CD14-positive monocyte (primary cell): ENCODE data around the gene COL4A2. TPM values are rescaled to one million over a fixed set of nuclear protein-coding genes. Genes with fewer than 3 reads are reported as not detected.

Experiments
- DNase-seq, 3 donors: peaks; one replicate each; pipeline ENCODE4 v3.0.0-alpha.2; 2011 to 2022
- H2AFZ ChIP-seq: 2 replicates; pipeline ENCODE4 v1.6.0; 2012; ENCODE audit warnings: mild to moderate bottlenecking, low read depth, low read length, inconsistent platforms; ENCODE audit not compliant: insufficient read depth, poor library complexity, severe bottlenecking
- H3K27ac ChIP-seq, 2 donors: 1 replicate in 1 of 2; 2 replicates in 1 of 2; pipeline ENCODE4 v1.5.1; 2012 to 2013; ENCODE audit warnings: low read length in 2 of 2, control low read depth in 1 of 2, inconsistent platforms in 1 of 2, low read depth in 1 of 2, mild to moderate bottlenecking in 1 of 2
- H3K27me3 ChIP-seq, 2 donors: one replicate each; pipeline versions ENCODE4 v1.6.0 to v1.6.1; 2011 to 2013; ENCODE audit warnings: low read length in 2 of 2; ENCODE audit not compliant: control insufficient read depth in 2 of 2, insufficient read depth in 2 of 2
- H3K36me3 ChIP-seq, 2 donors: replicated peaks in 1 of 2; 1 replicate in 1 of 2; 2 replicates in 1 of 2; pipeline versions ENCODE4 v1.5.1 to v1.6.1; 2012 to 2013; ENCODE audit warnings: low read length in 2 of 2, control low read depth in 1 of 2, inconsistent platforms in 1 of 2, mild to moderate bottlenecking in 1 of 2; ENCODE audit not compliant: insufficient read depth in 2 of 2, control insufficient read depth in 1 of 2
- H3K4me1 ChIP-seq, 2 donors: 1 replicate in 1 of 2; 2 replicates in 1 of 2; pipeline versions ENCODE4 v1.5.1 to v1.6.1; 2012 to 2013; ENCODE audit warnings: low read length in 2 of 2, control low read depth in 1 of 2, inconsistent platforms in 1 of 2, mild to moderate bottlenecking in 1 of 2, moderate library complexity in 1 of 2; ENCODE audit not compliant: insufficient read depth in 2 of 2, control insufficient read depth in 1 of 2
- H3K4me2 ChIP-seq: replicated peaks from 2 replicates; pipeline ENCODE3; 2012; ENCODE audit warnings: low read length, moderate library complexity, mild to moderate bottlenecking; ENCODE audit not compliant: poor library complexity, severe bottlenecking; ENCODE audit errors: extremely low read depth
- H3K4me3 ChIP-seq, 3 experiments: fragments of 200-600 bp in 1 of 3; sonication (generic) in 1 of 3; replicated peaks in 1 of 3; 1 replicate in 2 of 3; 2 replicates in 1 of 3; pipeline ENCODE4 v1.5.1; 2011 to 2013; ENCODE audit warnings: low read length in 3 of 3, mild to moderate bottlenecking in 3 of 3, control low read depth in 2 of 3, low read depth in 2 of 3, inconsistent platforms in 1 of 3, moderate library complexity in 1 of 3
- H3K79me2 ChIP-seq: 2 replicates; pipeline ENCODE4 v1.6.0; 2012; ENCODE audit warnings: mild to moderate bottlenecking, control low read depth, inconsistent platforms, low read length, moderate library complexity; ENCODE audit not compliant: insufficient read depth
- H3K9ac ChIP-seq: 2 replicates; pipeline ENCODE4 v1.6.0; 2017; ENCODE audit warnings: low read length, mild to moderate bottlenecking; ENCODE audit not compliant: insufficient read depth, poor library complexity, severe bottlenecking
- H3K9me3 ChIP-seq, 2 donors: replicated peaks in 1 of 2; 1 replicate in 1 of 2; 2 replicates in 1 of 2; pipeline versions ENCODE4 v1.5.1 to v1.6.1; 2012 to 2013; ENCODE audit warnings: low read length in 2 of 2, control low read depth in 1 of 2; ENCODE audit not compliant: control insufficient read depth in 1 of 2, insufficient read depth in 1 of 2
- H4K20me1 ChIP-seq: 2 replicates; pipeline ENCODE4 v1.6.0; 2012; ENCODE audit warnings: mild to moderate bottlenecking, low read length, control low read depth, moderate library complexity; ENCODE audit not compliant: insufficient read depth
- H3K27ac Mint-ChIP-seq, 7 donors: one replicate each; pipeline ENCODE4 v1.8.0; 2020; ENCODE audit warnings: mild to moderate bottlenecking in 7 of 7, mixed read lengths in 7 of 7, moderate library complexity in 6 of 7, inconsistent platforms in 2 of 7
- H3K27me3 Mint-ChIP-seq, 3 donors: one replicate each; pipeline ENCODE4 v1.8.0; 2021 to 2022; ENCODE audit warnings: low read depth in 3 of 3, mild to moderate bottlenecking in 3 of 3, mixed read lengths in 3 of 3, moderate library complexity in 3 of 3, inconsistent platforms in 1 of 3
- H3K36me3 Mint-ChIP-seq, 2 donors: one replicate each; pipeline ENCODE4 v1.8.0; 2020; ENCODE audit warnings: mixed read lengths in 2 of 2, inconsistent platforms in 1 of 2, mild to moderate bottlenecking in 1 of 2
- H3K4me1 Mint-ChIP-seq: one replicate; pipeline ENCODE4 v1.8.0; 2020; ENCODE audit warnings: mild to moderate bottlenecking, mixed read lengths
- H3K4me3 Mint-ChIP-seq, 2 donors: one replicate each; pipeline ENCODE4 v1.8.0; 2020; ENCODE audit warnings: mild to moderate bottlenecking in 2 of 2, mixed read lengths in 2 of 2, moderate library complexity in 1 of 2
- H3K9me3 Mint-ChIP-seq, 7 donors: one replicate each; pipeline ENCODE4 v1.8.0; 2020 to 2022; ENCODE audit warnings: mixed read lengths in 7 of 7, mild to moderate bottlenecking in 6 of 7, moderate library complexity in 6 of 7, inconsistent platforms in 2 of 7
- WGBS: methylation state at CpG from one replicate; pipeline ENCODE4 v1.1.5; 2013; ENCODE audit warnings: missing lambda C conversion rate; ENCODE audit not compliant: insufficient coverage; 5-methylcytosine and 5-hydroxymethylcytosine counted together
- intact Hi-C, 2 donors: fragments of 100-400 bp; cut with micrococcal nuclease; formaldehyde crosslinking; loops; one replicate each; pipeline versions ENCODE4 v1.15.0 to v1.15.1; 2023
- polyA plus RNA-seq, 3 donors: library from polyadenylated mRNA; depleted of rRNA in 1 of 3; unstranded in 2 of 3; stranded (reverse) in 1 of 3; fragments of 300-500 nt in 2 of 3; fragments of >200 nt in 1 of 3; fragmentation: Illumina TruSeq in 2 of 3; gene quantifications; 1 replicate in 2 of 3; 2 replicates in 1 of 3; pipeline ENCODE4 v1.2.3, GENCODE V29; 2012 to 2021
- TF ChIP-seq, protein P1 (sequence below): fragments of 200-600 bp; IDR thresholded peaks from one replicate; pipeline ENCODE4 v1.8.0; 2022; ENCODE audit warnings: antibody characterized with exemption, mild to moderate bottlenecking

The COL4A2 gene
- polyA plus RNA-seq, 3 donors, result not detected

DNA sequence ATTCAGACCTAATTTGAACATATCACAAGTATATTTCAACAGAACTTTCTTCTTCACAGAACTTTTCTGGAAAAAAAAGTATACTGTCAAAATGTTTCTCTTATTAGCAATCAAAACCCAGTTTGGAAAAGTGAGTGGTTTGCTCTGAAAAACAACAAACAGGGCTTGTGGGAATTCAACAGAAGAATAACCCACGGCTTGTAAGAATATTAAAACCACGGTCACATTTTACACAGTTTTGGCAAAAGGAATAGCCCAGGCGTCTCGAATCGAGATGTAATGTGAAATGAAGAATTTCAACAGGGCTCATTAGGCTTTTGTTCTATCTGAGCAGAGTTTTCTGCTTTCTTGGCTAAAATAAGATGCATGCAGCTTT is 70.7 kb downstream of the COL4A2 start:
- WGBS, result 92% methylated on average over 2 of the region's 5 CpGs
- H3K27me3 ChIP-seq, result peaks cover 2 to 4% of the 10 kb centered on the region in 2 donors
- H3K9me3 ChIP-seq, result no peaks in the 10 kb centered on the region
- intact Hi-C loops, result no loop called here
- no peaks in the 10 kb centered on the region for H3K36me3 Mint-ChIP-seq
- H4K20me1 ChIP-seq, result no peaks in the 10 kb centered on the region
- no peak for DNase-seq
- no peak overlapping the region for H3K4me3 Mint-ChIP-seq
- H3K9ac ChIP-seq, result no peak overlapping the region
- H3K27ac ChIP-seq, result no peak overlapping the region
- H3K36me3 ChIP-seq, result no peaks in the 10 kb centered on the region
- H3K27me3 Mint-ChIP-seq, result peaks cover 5 to 13% (median 11%) of the 10 kb centered on the region in 3 donors
- peaks cover 1 to 8% (median 5%) of the 10 kb centered on the region in 7 donors for H3K9me3 Mint-ChIP-seq
- TF ChIP-seq, protein P1, sequence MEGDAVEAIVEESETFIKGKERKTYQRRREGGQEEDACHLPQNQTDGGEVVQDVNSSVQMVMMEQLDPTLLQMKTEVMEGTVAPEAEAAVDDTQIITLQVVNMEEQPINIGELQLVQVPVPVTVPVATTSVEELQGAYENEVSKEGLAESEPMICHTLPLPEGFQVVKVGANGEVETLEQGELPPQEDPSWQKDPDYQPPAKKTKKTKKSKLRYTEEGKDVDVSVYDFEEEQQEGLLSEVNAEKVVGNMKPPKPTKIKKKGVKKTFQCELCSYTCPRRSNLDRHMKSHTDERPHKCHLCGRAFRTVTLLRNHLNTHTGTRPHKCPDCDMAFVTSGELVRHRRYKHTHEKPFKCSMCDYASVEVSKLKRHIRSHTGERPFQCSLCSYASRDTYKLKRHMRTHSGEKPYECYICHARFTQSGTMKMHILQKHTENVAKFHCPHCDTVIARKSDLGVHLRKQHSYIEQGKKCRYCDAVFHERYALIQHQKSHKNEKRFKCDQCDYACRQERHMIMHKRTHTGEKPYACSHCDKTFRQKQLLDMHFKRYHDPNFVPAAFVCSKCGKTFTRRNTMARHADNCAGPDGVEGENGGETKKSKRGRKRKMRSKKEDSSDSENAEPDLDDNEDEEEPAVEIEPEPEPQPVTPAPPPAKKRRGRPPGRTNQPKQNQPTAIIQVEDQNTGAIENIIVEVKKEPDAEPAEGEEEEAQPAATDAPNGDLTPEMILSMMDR, result no peak
- no peak overlapping the region for H2AFZ ChIP-seq
- H3K4me1 Mint-ChIP-seq, result no peaks in the 10 kb centered on the region
- H3K4me3 ChIP-seq, result no peak overlapping the region
- H3K4me1 ChIP-seq, result no peaks in the 10 kb centered on the region
- no peak overlapping the region for H3K4me2 ChIP-seq
- H3K79me2 ChIP-seq, result no peaks in the 10 kb centered on the region
- no peak overlapping the region for H3K27ac Mint-ChIP-seq

DNA sequence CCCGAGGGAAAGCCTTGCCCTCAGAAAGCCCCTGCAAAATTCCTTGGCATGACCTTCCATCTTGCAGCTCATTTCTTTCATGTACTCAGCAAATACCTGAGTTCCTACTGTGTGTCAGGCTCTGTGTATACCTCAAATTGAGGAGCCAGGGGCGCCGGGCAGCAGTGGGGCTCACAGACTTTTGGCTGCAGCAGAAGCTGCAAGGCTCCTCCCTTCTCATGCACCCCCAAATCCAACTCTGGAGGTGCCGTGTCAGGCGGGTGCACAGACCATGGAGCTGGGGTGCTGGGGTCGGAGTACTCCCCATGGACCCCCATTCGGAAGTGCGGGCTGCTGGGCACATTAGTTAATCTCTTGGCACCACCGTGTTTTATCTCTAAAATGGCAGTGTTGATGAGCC is 72.3 kb downstream of the COL4A2 start:
- Mint-ChIP-seq H3K9me3 (peaks cover 3 to 8% (median 5%) of the 10 kb centered on the region in 7 donors), H3K4me3 (no peak overlapping the region), H3K27me3 (peaks cover 3 to 9% (median 7%) of the 10 kb centered on the region in 3 donors), H3K4me1 (no peaks in the 10 kb centered on the region), H3K27ac (no peak overlapping the region), H3K36me3 (no peaks in the 10 kb centered on the region)
- 96% methylated on average over 8 of the region's 9 CpGs for WGBS
- H4K20me1 ChIP-seq, result no peaks in the 10 kb centered on the region
- H3K4me1 ChIP-seq, result no peaks in the 10 kb centered on the region
- TF ChIP-seq, protein P1, result no peak
- no peaks in the 10 kb centered on the region for H3K79me2 ChIP-seq
- H3K4me3 ChIP-seq, result no peak overlapping the region
- H2AFZ ChIP-seq, result no peak overlapping the region
- H3K27me3 ChIP-seq, result peaks cover 0 to 3% of the 10 kb centered on the region in 2 donors
- no peak for DNase-seq
- no peaks in the 10 kb centered on the region for H3K36me3 ChIP-seq
- H3K27ac ChIP-seq, result no peak overlapping the region
- intact Hi-C loops, result no loop called here
- no peak overlapping the region for H3K4me2 ChIP-seq
- H3K9me3 ChIP-seq, result no peaks in the 10 kb centered on the region
- H3K9ac ChIP-seq, result no peak overlapping the region
